ENCODE results near the gene IPCEF1. TPM values are rescaled to one million over a fixed set of nuclear protein-coding genes. Genes with fewer than 3 reads are reported as not detected.
A peak's percentile ranks its signal among the peaks of the same experiment; 100 is the strongest.

Gene IPCEF1
- total and polyA plus RNA-seq, 2 experiments from 2014 or later: 0.15 TPM; not detected in 1

DNA sequence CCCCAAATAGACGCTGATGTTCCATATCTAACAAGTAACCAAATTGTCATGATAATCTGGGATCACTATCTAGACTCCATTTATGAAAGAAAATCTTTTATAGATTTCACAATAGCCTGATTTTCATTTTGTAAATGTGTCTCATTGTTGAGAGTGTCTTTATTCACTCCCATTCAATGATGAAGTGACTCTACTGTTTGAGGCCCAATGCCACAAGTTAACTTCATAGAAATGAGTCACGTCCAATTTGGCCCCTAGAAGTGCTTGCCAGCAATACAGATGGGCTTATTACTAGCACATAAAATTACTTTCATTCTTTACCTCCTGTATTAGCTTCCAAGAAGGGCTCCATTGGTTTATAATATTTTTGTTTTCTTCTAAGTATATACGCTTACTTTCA is 6.3 kb downstream of the IPCEF1 start:
- H3K4me3 ChIP-seq: no peak overlapping the region
- DNase-seq (ENCODE audit: low read depth in 1 of 2, low spot score in 1 of 2): no peak
- no peaks in the 10 kb centered on the region for H3K36me3 ChIP-seq
- H3K4me1 ChIP-seq (ENCODE audit: low read depth): no peaks in the 10 kb centered on the region
- no peak overlapping the region for H3K27ac ChIP-seq
- H3K27me3 ChIP-seq: no peaks in the 10 kb centered on the region
- H3K9me3 ChIP-seq (ENCODE audit: low read depth): no peaks in the 10 kb centered on the region
- TF ChIP-seq, protein P1, sequence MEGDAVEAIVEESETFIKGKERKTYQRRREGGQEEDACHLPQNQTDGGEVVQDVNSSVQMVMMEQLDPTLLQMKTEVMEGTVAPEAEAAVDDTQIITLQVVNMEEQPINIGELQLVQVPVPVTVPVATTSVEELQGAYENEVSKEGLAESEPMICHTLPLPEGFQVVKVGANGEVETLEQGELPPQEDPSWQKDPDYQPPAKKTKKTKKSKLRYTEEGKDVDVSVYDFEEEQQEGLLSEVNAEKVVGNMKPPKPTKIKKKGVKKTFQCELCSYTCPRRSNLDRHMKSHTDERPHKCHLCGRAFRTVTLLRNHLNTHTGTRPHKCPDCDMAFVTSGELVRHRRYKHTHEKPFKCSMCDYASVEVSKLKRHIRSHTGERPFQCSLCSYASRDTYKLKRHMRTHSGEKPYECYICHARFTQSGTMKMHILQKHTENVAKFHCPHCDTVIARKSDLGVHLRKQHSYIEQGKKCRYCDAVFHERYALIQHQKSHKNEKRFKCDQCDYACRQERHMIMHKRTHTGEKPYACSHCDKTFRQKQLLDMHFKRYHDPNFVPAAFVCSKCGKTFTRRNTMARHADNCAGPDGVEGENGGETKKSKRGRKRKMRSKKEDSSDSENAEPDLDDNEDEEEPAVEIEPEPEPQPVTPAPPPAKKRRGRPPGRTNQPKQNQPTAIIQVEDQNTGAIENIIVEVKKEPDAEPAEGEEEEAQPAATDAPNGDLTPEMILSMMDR (IDR thresholded peaks at IDR 0.05; ENCODE audit: low read depth, low read length): no peak

DNA sequence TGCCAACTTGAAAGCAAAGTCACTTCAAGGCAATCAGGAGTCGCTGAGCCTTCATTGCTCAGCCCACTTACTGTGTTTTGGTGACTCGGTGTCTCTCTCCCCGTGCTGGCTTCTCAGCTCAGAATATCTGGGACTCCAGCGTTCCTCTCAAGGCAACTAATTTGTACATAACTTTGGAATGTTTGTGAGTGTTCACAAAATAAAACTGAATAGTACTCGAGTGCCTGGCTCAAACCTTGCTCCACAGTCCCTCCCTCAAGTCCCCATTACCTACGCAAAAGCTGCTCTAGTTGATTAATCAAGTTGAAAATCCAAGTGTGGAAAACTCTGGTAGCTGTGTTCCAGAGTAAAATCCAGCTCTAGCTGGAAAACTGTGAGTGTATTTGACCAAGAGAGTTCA is 8.6 kb downstream of the IPCEF1 start:
- H3K36me3 ChIP-seq: no peaks in the 10 kb centered on the region
- no peak overlapping the region for H3K27ac ChIP-seq
- H3K4me3 ChIP-seq: no peak overlapping the region
- TF ChIP-seq, protein P1 (IDR thresholded peaks at IDR 0.05; ENCODE audit: low read depth, low read length): no peak
- no peaks in the 10 kb centered on the region for H3K27me3 ChIP-seq
- no peak for DNase-seq (ENCODE audit: low read depth in 1 of 2, low spot score in 1 of 2)
- H3K4me1 ChIP-seq (ENCODE audit: low read depth): no peaks in the 10 kb centered on the region
- H3K9me3 ChIP-seq (ENCODE audit: low read depth): no peaks in the 10 kb centered on the region

DNA sequence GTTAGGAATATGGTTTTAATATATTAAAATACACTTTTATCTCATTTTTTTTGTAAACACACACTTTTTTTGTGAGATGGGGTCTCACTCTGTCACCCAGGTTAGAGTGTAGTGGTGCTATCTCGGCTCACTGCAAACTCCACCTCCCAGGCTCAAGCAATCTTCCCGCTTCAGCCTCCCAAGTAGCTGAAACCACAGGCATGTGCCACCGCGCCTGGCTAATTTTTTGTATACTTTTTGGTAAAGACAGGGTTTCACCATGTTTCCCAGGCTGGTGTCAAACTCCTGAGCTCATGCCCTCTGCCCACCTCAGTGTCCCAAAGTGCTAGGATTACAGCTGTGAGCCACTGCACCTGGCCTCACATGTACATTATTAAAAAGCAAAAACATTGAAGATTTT is 10.8 kb downstream of the IPCEF1 start:
- TF ChIP-seq, protein P1 (IDR thresholded peaks at IDR 0.05; ENCODE audit: low read depth, low read length): no peak
- Histone ChIP-seq H3K4me3 (no peak overlapping the region), H3K27ac (no peak overlapping the region), H3K9me3 (ENCODE audit: low read depth) (no peaks in the 10 kb centered on the region), H3K27me3 (no peaks in the 10 kb centered on the region), H3K4me1 (ENCODE audit: low read depth) (no peaks in the 10 kb centered on the region), H3K36me3 (no peaks in the 10 kb centered on the region)
- no peak for DNase-seq (ENCODE audit: low read depth in 1 of 2, low spot score in 1 of 2)

DNA sequence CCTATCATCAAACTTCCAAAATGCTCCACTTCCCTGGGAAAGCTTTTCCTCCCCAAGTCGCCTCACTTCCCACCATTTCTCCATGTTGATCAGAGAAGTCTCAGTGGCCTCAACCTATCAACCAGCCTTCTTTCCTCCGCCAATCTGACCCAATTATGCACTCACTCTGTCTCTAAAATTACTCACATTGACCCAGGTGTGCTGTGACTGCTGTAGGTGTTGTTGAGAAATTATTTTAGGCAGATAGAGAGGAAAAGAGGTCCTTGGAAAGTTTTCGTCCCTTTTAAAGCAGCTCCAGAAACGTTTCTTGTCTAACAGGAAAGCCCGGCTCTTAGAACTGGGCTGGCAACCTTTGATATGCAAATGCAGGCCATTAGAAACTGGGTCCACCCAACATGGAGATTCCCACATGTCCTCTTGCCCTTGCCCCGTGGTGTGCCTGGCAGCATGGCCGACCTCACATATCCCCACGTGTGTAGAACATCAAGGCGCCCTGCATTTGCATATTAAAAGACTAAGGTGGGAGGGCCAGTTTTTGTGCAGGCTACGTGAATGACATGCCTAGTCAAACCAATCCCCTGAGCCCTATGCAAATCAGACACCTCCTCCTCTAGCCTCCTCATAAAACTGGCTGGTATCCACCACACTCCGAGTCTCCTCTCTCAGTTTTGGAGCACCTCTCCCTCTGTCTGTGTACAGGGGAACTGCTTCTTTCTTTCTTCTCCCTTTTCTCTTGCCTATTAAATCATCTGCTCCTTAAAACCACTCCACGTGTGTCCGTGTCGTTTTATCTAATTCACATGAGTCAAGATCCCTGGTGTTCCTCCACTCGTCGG is 12.9 kb downstream of the IPCEF1 start:
- Histone ChIP-seq H3K27ac (no peak overlapping the region), H3K9me3 (ENCODE audit: low read depth) (no peaks in the 10 kb centered on the region), H3K36me3 (no peaks in the 10 kb centered on the region), H3K4me1 (ENCODE audit: low read depth) (no peaks in the 10 kb centered on the region), H3K27me3 (no peaks in the 10 kb centered on the region), H3K4me3 (no peak overlapping the region)
- TF ChIP-seq, protein P1 (IDR thresholded peaks at IDR 0.05; ENCODE audit: low read depth, low read length): peak; percentile 53
- peak; percentile 40 to 78 for DNase-seq (ENCODE audit: low read depth in 1 of 2, low spot score in 1 of 2)

DNA sequence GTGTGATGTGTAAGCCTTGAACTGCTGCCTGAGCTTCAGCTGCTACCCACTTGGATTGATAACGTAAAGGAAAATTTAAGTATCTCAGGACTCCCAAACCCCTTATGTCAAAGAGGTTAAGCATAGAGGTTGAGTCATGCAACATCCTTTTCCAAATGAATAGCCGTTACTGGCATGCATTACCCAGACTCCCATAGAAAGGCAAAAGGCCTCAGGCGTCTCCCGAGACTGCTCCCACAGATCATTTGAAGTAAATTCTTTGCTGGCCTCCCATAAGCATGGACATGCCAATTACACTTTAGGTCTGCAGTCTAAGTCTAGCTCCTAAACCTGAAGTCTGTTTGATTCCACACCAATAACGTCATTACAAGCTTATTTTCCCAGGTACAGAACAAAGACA is 14.7 kb downstream of the IPCEF1 start:
- H3K27ac ChIP-seq: no peak overlapping the region
- TF ChIP-seq, protein P1 (IDR thresholded peaks at IDR 0.05; ENCODE audit: low read depth, low read length): no peak
- H3K4me3 ChIP-seq: no peak overlapping the region
- H3K36me3 ChIP-seq: no peaks in the 10 kb centered on the region
- H3K4me1 ChIP-seq (ENCODE audit: low read depth): no peaks in the 10 kb centered on the region
- H3K9me3 ChIP-seq (ENCODE audit: low read depth): no peaks in the 10 kb centered on the region
- H3K27me3 ChIP-seq: no peaks in the 10 kb centered on the region
- no peak for DNase-seq (ENCODE audit: low read depth in 1 of 2, low spot score in 1 of 2)
